ENCODE measurements around the gene PIEZO1. TPM values are rescaled to one million over a fixed set of nuclear protein-coding genes. Genes with fewer than 3 reads are reported as not detected.

PIEZO1 gene
- total and polyA plus RNA-seq, 4 donors: 35.9 to 205 (median 111) TPM

- Histone ChIP-seq H3K27me3 (ENCODE audit: control insufficient read depth in 1 of 2, insufficient read depth in 2 of 2, low read length in 1 of 2) (no peaks in the 10 kb centered on the region), H3K36me3 (ENCODE audit: control insufficient read depth in 1 of 2, insufficient read depth in 2 of 2, low read length in 1 of 2) (no peaks in the 10 kb centered on the region), H3K4me3 (ENCODE audit: low read length in 2 of 2) (no peak overlapping the region), H3K4me1 (ENCODE audit: control insufficient read depth in 1 of 2, insufficient read depth in 2 of 2, low read length in 2 of 2) (no peaks in the 10 kb centered on the region), H3K27ac (ENCODE audit: low read depth in 1 of 2, low read length in 2 of 2) (no peak overlapping the region), H3K9me3 (ENCODE audit: control insufficient read depth, low read length) (no peaks in the 10 kb centered on the region)
- 18 to 26% methylated on average over 24 of the region's 24 CpGs for WGBS, 2 donors
- ATAC-seq (ENCODE audit: low FRiP score) (peak; percentile 45), DNase-seq (peak; percentile 72 to 86)
- intact Hi-C loops (cut with DNase I): no loop called here
Measured at GRCh38 chr16:88768071-88768783, 16.8 kb downstream of the PIEZO1 start.

GRCh38 chr16:88767546-88768070 is 17.4 kb downstream of the PIEZO1 start:
- intact Hi-C loops (cut with DNase I): no loop called here
- no peaks in the 10 kb centered on the region for H3K4me1 ChIP-seq (ENCODE audit: control insufficient read depth in 1 of 2, insufficient read depth in 2 of 2, low read length in 2 of 2)
- no peak overlapping the region for H3K4me3 ChIP-seq (ENCODE audit: low read length in 2 of 2)
- ATAC-seq (ENCODE audit: low FRiP score) (no peak), DNase-seq (no peak)
- H3K9me3 ChIP-seq (ENCODE audit: control insufficient read depth, low read length): no peaks in the 10 kb centered on the region
- H3K27me3 ChIP-seq (ENCODE audit: control insufficient read depth in 1 of 2, insufficient read depth in 2 of 2, low read length in 1 of 2): no peaks in the 10 kb centered on the region
- H3K27ac ChIP-seq (ENCODE audit: low read depth in 1 of 2, low read length in 2 of 2): no peak overlapping the region
- H3K36me3 ChIP-seq (ENCODE audit: control insufficient read depth in 1 of 2, insufficient read depth in 2 of 2, low read length in 1 of 2): no peaks in the 10 kb centered on the region
- 63 to 77% methylated on average over 12 of the region's 12 CpGs for WGBS, 2 donors

- Histone ChIP-seq H3K4me3 (ENCODE audit: low read length in 2 of 2) (no peak overlapping the region), H3K4me1 (ENCODE audit: control insufficient read depth in 1 of 2, insufficient read depth in 2 of 2, low read length in 2 of 2) (no peaks in the 10 kb centered on the region), H3K36me3 (ENCODE audit: control insufficient read depth in 1 of 2, insufficient read depth in 2 of 2, low read length in 1 of 2) (no peaks in the 10 kb centered on the region), H3K27ac (ENCODE audit: low read depth in 1 of 2, low read length in 2 of 2) (no peak overlapping the region), H3K9me3 (ENCODE audit: control insufficient read depth, low read length) (no peaks in the 10 kb centered on the region), H3K27me3 (ENCODE audit: control insufficient read depth in 1 of 2, insufficient read depth in 2 of 2, low read length in 1 of 2) (no peaks in the 10 kb centered on the region)
- no peak for DNase-seq
- 85 to 89% methylated on average over 11 of the region's 11 CpGs for WGBS, 2 donors
- intact Hi-C loops (cut with DNase I): no loop called here
- no peak for ATAC-seq (ENCODE audit: low FRiP score)
Measured at GRCh38 chr16:88766975-88767374, 18.0 kb downstream of the PIEZO1 start.

GRCh38 chr16:88764913-88765349 is 20.1 kb downstream of the PIEZO1 start:
- Histone ChIP-seq H3K36me3 (ENCODE audit: control insufficient read depth in 1 of 2, insufficient read depth in 2 of 2, low read length in 1 of 2) (no peaks in the 10 kb centered on the region), H3K4me1 (ENCODE audit: control insufficient read depth in 1 of 2, insufficient read depth in 2 of 2, low read length in 2 of 2) (no peaks in the 10 kb centered on the region), H3K4me3 (ENCODE audit: low read length in 2 of 2) (no peak overlapping the region), H3K9me3 (ENCODE audit: control insufficient read depth, low read length) (no peaks in the 10 kb centered on the region), H3K27ac (ENCODE audit: low read depth in 1 of 2, low read length in 2 of 2) (no peak overlapping the region), H3K27me3 (ENCODE audit: control insufficient read depth in 1 of 2, insufficient read depth in 2 of 2, low read length in 1 of 2) (no peaks in the 10 kb centered on the region)
- DNase-seq (no peak), ATAC-seq (ENCODE audit: low FRiP score) (no peak)
- 72 to 76% methylated on average over 9 of the region's 9 CpGs for WGBS, 2 donors
- intact Hi-C loops (cut with DNase I): no loop called here

GRCh38 chr16:88764080-88764479 is 20.9 kb downstream of the PIEZO1 start:
- Histone ChIP-seq H3K27ac (ENCODE audit: low read depth in 1 of 2, low read length in 2 of 2) (no peak overlapping the region), H3K4me3 (ENCODE audit: low read length in 2 of 2) (no peak overlapping the region), H3K27me3 (ENCODE audit: control insufficient read depth in 1 of 2, insufficient read depth in 2 of 2, low read length in 1 of 2) (no peaks in the 10 kb centered on the region), H3K9me3 (ENCODE audit: control insufficient read depth, low read length) (no peaks in the 10 kb centered on the region), H3K36me3 (ENCODE audit: control insufficient read depth in 1 of 2, insufficient read depth in 2 of 2, low read length in 1 of 2) (no peaks in the 10 kb centered on the region), H3K4me1 (ENCODE audit: control insufficient read depth in 1 of 2, insufficient read depth in 2 of 2, low read length in 2 of 2) (no peaks in the 10 kb centered on the region)
- 95% methylated on average over 19 of the region's 19 CpGs for WGBS, 2 donors
- DNase-seq (no peak), ATAC-seq (ENCODE audit: low FRiP score) (no peak)
- intact Hi-C loops (cut with DNase I): no loop called here

- Histone ChIP-seq H3K4me1 (ENCODE audit: control insufficient read depth in 1 of 2, insufficient read depth in 2 of 2, low read length in 2 of 2) (no peaks in the 10 kb centered on the region), H3K27me3 (ENCODE audit: control insufficient read depth in 1 of 2, insufficient read depth in 2 of 2, low read length in 1 of 2) (no peaks in the 10 kb centered on the region), H3K9me3 (ENCODE audit: control insufficient read depth, low read length) (no peaks in the 10 kb centered on the region), H3K27ac (ENCODE audit: low read depth in 1 of 2, low read length in 2 of 2) (no peak overlapping the region), H3K36me3 (ENCODE audit: control insufficient read depth in 1 of 2, insufficient read depth in 2 of 2, low read length in 1 of 2) (no peaks in the 10 kb centered on the region), H3K4me3 (ENCODE audit: low read length in 2 of 2) (no peak overlapping the region)
- DNase-seq (no peak), ATAC-seq (ENCODE audit: low FRiP score) (no peak)
- 75 to 76% methylated on average over 14 of the region's 14 CpGs for WGBS, 2 donors
- intact Hi-C loops (cut with DNase I): no loop called here
Measured at GRCh38 chr16:88763502-88764053, 21.4 kb downstream of the PIEZO1 start.

- Histone ChIP-seq H3K36me3 (ENCODE audit: control insufficient read depth in 1 of 2, insufficient read depth in 2 of 2, low read length in 1 of 2) (no peaks in the 10 kb centered on the region), H3K27ac (ENCODE audit: low read depth in 1 of 2, low read length in 2 of 2) (no peak overlapping the region), H3K4me3 (ENCODE audit: low read length in 2 of 2) (no peak overlapping the region), H3K4me1 (ENCODE audit: control insufficient read depth in 1 of 2, insufficient read depth in 2 of 2, low read length in 2 of 2) (no peaks in the 10 kb centered on the region), H3K27me3 (ENCODE audit: control insufficient read depth in 1 of 2, insufficient read depth in 2 of 2, low read length in 1 of 2) (no peaks in the 10 kb centered on the region), H3K9me3 (ENCODE audit: control insufficient read depth, low read length) (no peaks in the 10 kb centered on the region)
- WGBS, 2 donors: 79 to 87% methylated on average over 10 of the region's 10 CpGs
- ATAC-seq (ENCODE audit: low FRiP score) (no peak), DNase-seq (no peak)
- intact Hi-C loops (cut with DNase I): no loop called here
Measured at GRCh38 chr16:88762941-88763340, 22.1 kb downstream of the PIEZO1 start.

- 77% methylated on average over 16 of the region's 16 CpGs for WGBS, 2 donors
- intact Hi-C loops (cut with DNase I): no loop called here
- H3K4me1 ChIP-seq (ENCODE audit: control insufficient read depth in 1 of 2, insufficient read depth in 2 of 2, low read length in 2 of 2): no peaks in the 10 kb centered on the region
- no peaks in the 10 kb centered on the region for H3K27me3 ChIP-seq (ENCODE audit: control insufficient read depth in 1 of 2, insufficient read depth in 2 of 2, low read length in 1 of 2)
- DNase-seq: no peak
- H3K36me3 ChIP-seq (ENCODE audit: control insufficient read depth in 1 of 2, insufficient read depth in 2 of 2, low read length in 1 of 2): no peaks in the 10 kb centered on the region
- ATAC-seq (ENCODE audit: low FRiP score): no peak
- H3K9me3 ChIP-seq (ENCODE audit: control insufficient read depth, low read length): no peaks in the 10 kb centered on the region
- H3K4me3 ChIP-seq (ENCODE audit: low read length in 2 of 2): no peak overlapping the region
- no peak overlapping the region for H3K27ac ChIP-seq (ENCODE audit: low read depth in 1 of 2, low read length in 2 of 2)
Measured at GRCh38 chr16:88762258-88762870, 22.7 kb downstream of the PIEZO1 start.

- DNase-seq: no peak
- H3K27ac ChIP-seq (ENCODE audit: low read depth in 1 of 2, low read length in 2 of 2): no peak overlapping the region
- WGBS, 2 donors: 87 to 92% methylated on average over 10 of the region's 10 CpGs
- no peaks in the 10 kb centered on the region for H3K9me3 ChIP-seq (ENCODE audit: control insufficient read depth, low read length)
- no peak for ATAC-seq (ENCODE audit: low FRiP score)
- no peaks in the 10 kb centered on the region for H3K27me3 ChIP-seq (ENCODE audit: control insufficient read depth in 1 of 2, insufficient read depth in 2 of 2, low read length in 1 of 2)
- intact Hi-C loops (cut with DNase I): no loop called here
- no peak overlapping the region for H3K4me3 ChIP-seq (ENCODE audit: low read length in 2 of 2)
- no peaks in the 10 kb centered on the region for H3K4me1 ChIP-seq (ENCODE audit: control insufficient read depth in 1 of 2, insufficient read depth in 2 of 2, low read length in 2 of 2)
- H3K36me3 ChIP-seq (ENCODE audit: control insufficient read depth in 1 of 2, insufficient read depth in 2 of 2, low read length in 1 of 2): no peaks in the 10 kb centered on the region
Measured at GRCh38 chr16:88761830-88762229, 23.2 kb downstream of the PIEZO1 start.

All from aorta (tissue), 5 donors.